Breast epithelium (tissue), 4 donors: ENCODE measurements around the gene CCER1. TPM values are rescaled to one million over a fixed set of nuclear protein-coding genes. Genes with fewer than 3 reads are reported as not detected.

Experiments
- DNase-seq, 2 donors: peaks; one replicate each; pipeline ENCODE4 v3.0.0-alpha.2; 2019; ENCODE audit warnings: low spot score in 2 of 2
- H3K27ac ChIP-seq, 2 donors: fragments of 200-600 bp; sonication (generic) in 1 of 2; one replicate each; pipeline ENCODE4 v1.5.1; 2016 to 2019; ENCODE audit warnings: mild to moderate bottlenecking in 1 of 2
- H3K27me3 ChIP-seq, 2 donors: fragments of 200-600 bp; sonication (generic) in 1 of 2; one replicate each; pipeline versions ENCODE4 v1.5.1 to v1.6.0; 2017 to 2019; ENCODE audit warnings: control low read depth in 1 of 2, mild to moderate bottlenecking in 1 of 2
- H3K36me3 ChIP-seq: fragments of 200-600 bp; one replicate; pipeline ENCODE4 v1.5.1; 2019
- H3K4me1 ChIP-seq, 2 donors: fragments of 200-600 bp; sonication (generic); one replicate each; pipeline ENCODE4 v1.5.1; 2016 to 2019; ENCODE audit warnings: control low read depth in 1 of 2
- H3K4me3 ChIP-seq, 3 donors: fragments of 200-600 bp; sonication (generic); 1 replicate in 2 of 3; 2 replicates in 1 of 3; pipeline ENCODE4 v1.5.1; 2016 to 2019; ENCODE audit warnings: mild to moderate bottlenecking in 3 of 3, moderate library complexity in 2 of 3
- H3K9me3 ChIP-seq, 2 donors: fragments of 200-600 bp; sonication (generic) in 1 of 2; one replicate each; pipeline ENCODE4 v1.5.1; 2016 to 2019; ENCODE audit warnings: control low read depth in 1 of 2
- CTCF ChIP-seq, 3 donors: fragments of 450-650 bp; IDR thresholded peaks; one replicate each; pipeline ENCODE4 v1.5.1; 2016 to 2017; ENCODE audit warnings: antibody characterized with exemption in 3 of 3, mild to moderate bottlenecking in 3 of 3, moderate library complexity in 3 of 3
- POLR2A ChIP-seq: fragments of 450-650 bp; IDR thresholded peaks from one replicate; pipeline ENCODE4 v1.6.1; 2016; ENCODE audit warnings: antibody characterized with exemption, mild to moderate bottlenecking, moderate library complexity
- POLR2AphosphoS5 ChIP-seq, 3 donors: sonication (generic); formaldehyde crosslinking; IDR thresholded peaks; one replicate each; pipeline ENCODE4 v1.6.1; 2017; ENCODE audit warnings: antibody characterized with exemption in 3 of 3
- intact Hi-C: fragments of 100-400 bp; cut with DNase I; formaldehyde crosslinking; loops from one replicate; pipeline ENCODE4 v1.15.1; 2023; ENCODE audit warnings: low total_unique reads
- total RNA-seq, 3 donors: library from RNA; depleted of rRNA; stranded (reverse); fragments of >200 nt; gene quantifications; one replicate each; pipeline ENCODE4 v1.1.0, GENCODE V29; 2016

The CCER1 gene
- total RNA-seq = not detected

- no peak for DNase-seq
- Histone ChIP-seq H3K27ac (no peak within 1 kb of the TSS), H3K4me3 (no peak within 1 kb of the TSS), H3K36me3 (no peaks in the 10 kb centered on the region), H3K9me3 (no peaks in the 10 kb centered on the region), H3K27me3 (no peaks in the 10 kb centered on the region), H3K4me1 (no peaks in the 10 kb centered on the region)
- TF ChIP-seq CTCF (IDR thresholded peaks at IDR 0.05) (no peak), POLR2AphosphoS5 (IDR thresholded peaks at IDR 0.05) (no peak), POLR2A (no peak)
- intact Hi-C loops = no loop called here
These were observed at the start of gene CCER1 for GRCh38 chr12:90954921-90955320. Gene CCER1 (minus strand): TSS chr12:90955176. CDS start chr12:90954742, 434 bp downstream.

- intact Hi-C loops = no loop called here
- Histone ChIP-seq H3K4me3 (no peak overlapping the region), H3K27ac (no peak overlapping the region), H3K27me3 (no peaks in the 10 kb centered on the region), H3K4me1 (no peaks in the 10 kb centered on the region), H3K36me3 (no peaks in the 10 kb centered on the region), H3K9me3 (no peaks in the 10 kb centered on the region)
- DNase-seq = no peak
- TF ChIP-seq CTCF (IDR thresholded peaks at IDR 0.05) (no peak), POLR2A (no peak), POLR2AphosphoS5 (IDR thresholded peaks at IDR 0.05) (no peak)
These were observed 48.8 kb upstream of the CCER1 start for GRCh38 chr12:91003737-91004136.

- Histone ChIP-seq H3K27me3 (no peaks in the 10 kb centered on the region), H3K4me1 (no peaks in the 10 kb centered on the region), H3K9me3 (no peaks in the 10 kb centered on the region), H3K36me3 (no peaks in the 10 kb centered on the region), H3K27ac (no peak overlapping the region), H3K4me3 (no peak overlapping the region)
- TF ChIP-seq POLR2A = no peak
- no peak for TF ChIP-seq POLR2AphosphoS5 (IDR thresholded peaks at IDR 0.05)
- no peak for DNase-seq
- intact Hi-C loops = no loop called here
These were observed 46.3 kb upstream of the CCER1 start for GRCh38 chr12:91001306-91001705.

- no peaks in the 10 kb centered on the region for H3K4me1 ChIP-seq
- intact Hi-C loops = loop anchor here (1.0 to 2.0 kb wide), 2 partner anchors 9 to 41 kb away; no protein-coding TSS in a partner anchor
- H3K36me3 ChIP-seq = no peaks in the 10 kb centered on the region
These were observed 45.0 kb upstream of the CCER1 start for GRCh38 chr12:90999966-91000365.

GRCh38 chr12:90999527-90999926 lies 44.6 kb upstream of the CCER1 start:
- intact Hi-C loops = loop anchor here (2.0 kb wide), 1 partner anchor 41 kb away; no protein-coding TSS in a partner anchor
- H3K4me1 ChIP-seq = no peaks in the 10 kb centered on the region
- no peaks in the 10 kb centered on the region for H3K27me3 ChIP-seq

More at GRCh38 chr12:90999966-91000365, 45.0 kb upstream of the CCER1 start:
- Histone ChIP-seq H3K9me3 (no peaks in the 10 kb centered on the region), H3K27me3 (no peaks in the 10 kb centered on the region), H3K4me3 (no peak overlapping the region), H3K27ac (no peak overlapping the region)
- no peak for DNase-seq
- no peak for TF ChIP-seq POLR2A

GRCh38 chr12:90995010-90995409 lies 40.0 kb upstream of the CCER1 start:
- Histone ChIP-seq H3K4me3 (peak overlapping the region in 1 of 3 donors; percentile 34), H3K36me3 (no peaks in the 10 kb centered on the region), H3K9me3 (no peaks in the 10 kb centered on the region), H3K27ac (no peak overlapping the region), H3K27me3 (no peaks in the 10 kb centered on the region), H3K4me1 (no peaks in the 10 kb centered on the region)
- TF ChIP-seq POLR2AphosphoS5 (IDR thresholded peaks at IDR 0.05) (no peak), CTCF (IDR thresholded peaks at IDR 0.05) (no peak), POLR2A (no peak)
- DNase-seq = no peak
- intact Hi-C loops = no loop called here

More at GRCh38 chr12:90999527-90999926, 44.6 kb upstream of the CCER1 start:
- H3K36me3 ChIP-seq = no peaks in the 10 kb centered on the region
- DNase-seq = no peak
- TF ChIP-seq POLR2AphosphoS5 (IDR thresholded peaks at IDR 0.05) = no peak
- TF ChIP-seq POLR2A = no peak
- TF ChIP-seq CTCF (IDR thresholded peaks at IDR 0.05) = no peak
- H3K9me3 ChIP-seq = no peaks in the 10 kb centered on the region
- H3K4me3 ChIP-seq = no peak overlapping the region
- no peak overlapping the region for H3K27ac ChIP-seq
